AG09319 (cell line): ENCODE data around the gene MRPL55.
"Not testable (repeated sequence)": the region's sequence is repeated elsewhere in the genome, so short reads cannot be mapped to it uniquely, and the experiment has no call there.

Source experiments
- DNase-seq: peaks from one replicate; pipeline ENCODE4 v3.0.0-alpha.2; 2010; ENCODE audit warnings: low read depth; ENCODE audit errors: extremely low read depth
- CTCF ChIP-seq: IDR thresholded peaks from 2 replicates; pipeline ENCODE4 v1.5.1; 2011; ENCODE audit warnings: low read depth, mild to moderate bottlenecking, inconsistent platforms, low read length, moderate library complexity

MRPL55 gene

GRCh38 chr1:228117335-228117734, 8.2 kb upstream of the MRPL55 start:
- TF ChIP-seq CTCF: no peak
- no peak for DNase-seq

GRCh38 chr1:228114827-228115226, 5.7 kb upstream of the MRPL55 start:
- no peak for TF ChIP-seq CTCF
- no peak for DNase-seq

- TF ChIP-seq CTCF: no peak
- DNase-seq: no peak
These were observed 3.5 kb upstream of the MRPL55 start for GRCh38 chr1:228112617-228113016.

GRCh38 chr1:228112167-228112566, 3.1 kb upstream of the MRPL55 start:
- DNase-seq: no peak
- no peak for TF ChIP-seq CTCF

- not testable (repeated sequence) for DNase-seq
These were observed 2.2 kb upstream of the MRPL55 start for GRCh38 chr1:228111315-228111714.

- TF ChIP-seq CTCF: no peak
- no peak for DNase-seq
These were observed 1.5 kb upstream of the MRPL55 start for GRCh38 chr1:228110556-228110955.

GRCh38 chr1:228109962-228110488, 926 bp upstream of the MRPL55 start:
- DNase-seq: no peak
- TF ChIP-seq CTCF: no peak

- TF ChIP-seq CTCF: no peak
- DNase-seq: no peak
These were observed 392 bp downstream of the MRPL55 start for GRCh38 chr1:228108742-228109072.
